Measurements from ENCODE around the gene OPCML.

The OPCML gene

DNA sequence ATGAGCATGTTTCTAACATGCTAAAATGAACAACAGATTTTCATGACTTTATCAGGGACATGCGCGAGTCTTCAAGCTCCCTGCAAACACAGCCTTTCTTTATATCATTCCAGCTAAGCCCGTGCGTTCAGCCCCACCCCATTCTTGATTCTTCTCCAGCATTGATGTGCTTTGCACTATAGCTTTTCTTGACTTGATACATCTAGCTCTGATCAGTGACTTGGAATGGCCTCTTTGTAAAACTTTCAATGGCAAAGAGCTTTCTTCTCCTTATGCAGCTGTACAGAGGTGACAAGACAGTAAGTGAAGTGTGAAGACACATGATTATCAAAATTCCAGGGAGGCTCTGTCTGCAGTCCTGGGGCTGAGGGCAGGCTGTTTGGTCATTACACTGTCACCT is 561.0 kb downstream of the OPCML start:
- DNase-seq, result no peak

GRCh38 chr11:132969892-132970291 is 562.4 kb downstream of the OPCML start:
- DNase-seq, result no peak

GRCh38 chr11:132962041-132962440 is 570.3 kb downstream of the OPCML start:
- no peak for DNase-seq

DNA sequence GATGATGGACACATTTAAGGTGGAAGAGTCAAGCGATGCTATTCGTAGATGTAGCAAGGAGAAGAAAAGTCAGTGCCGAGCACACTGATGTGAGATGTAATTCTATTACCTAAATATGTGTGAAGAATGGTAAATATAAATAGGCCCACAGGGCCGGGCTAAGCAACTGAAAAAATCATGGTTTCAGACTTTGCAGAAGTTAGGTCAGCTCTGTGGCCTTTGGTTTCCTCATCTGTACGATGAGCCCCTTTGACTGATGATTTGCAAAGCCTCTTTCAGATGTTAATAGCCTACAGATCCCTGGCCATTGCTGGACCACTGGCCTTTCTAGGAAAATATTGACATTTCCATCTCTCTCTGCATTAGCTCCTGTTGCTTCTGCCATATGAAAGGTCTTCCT is 570.8 kb downstream of the OPCML start:
- DNase-seq, result no peak

DNA sequence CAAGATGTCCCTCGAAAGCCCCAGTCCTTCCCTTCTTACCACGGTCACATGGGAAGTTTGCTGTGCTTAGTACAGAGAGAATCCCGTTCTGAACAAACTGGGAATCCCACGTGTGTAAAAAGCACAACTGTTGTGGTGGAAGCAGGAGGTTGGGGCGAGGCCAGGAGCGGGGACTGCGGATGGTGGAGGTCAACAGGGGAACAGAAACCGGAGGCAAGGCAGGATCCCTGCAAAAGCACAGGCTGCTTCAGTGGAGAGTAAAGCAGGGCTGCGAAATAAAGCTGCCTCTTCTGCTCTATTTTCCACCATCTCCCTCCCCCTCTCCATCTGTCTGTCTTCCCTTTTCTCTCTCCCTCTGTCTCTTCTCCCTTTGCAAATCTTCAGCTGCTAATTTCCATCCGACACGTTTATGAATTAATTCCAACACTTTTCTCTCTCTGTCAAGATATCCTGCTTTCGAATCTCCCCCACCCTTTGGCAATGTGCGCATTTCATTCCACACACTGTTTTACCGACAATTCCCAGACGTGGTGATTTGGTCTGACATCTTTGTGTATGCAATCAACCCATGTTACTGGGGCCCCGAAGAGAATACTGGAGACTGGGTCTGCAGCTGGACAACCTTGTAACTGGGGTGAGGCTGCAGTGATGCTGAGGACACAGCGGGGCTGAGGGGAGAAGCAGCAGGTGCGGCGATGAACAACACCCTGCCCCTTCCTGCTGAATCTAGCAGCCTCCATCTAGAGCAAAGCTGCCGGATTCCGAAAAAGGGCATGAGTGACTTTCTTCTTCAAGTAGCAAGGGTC is 571.8 kb downstream of the OPCML start:
- DNase-seq, result no peak

GRCh38 chr11:132959693-132960092 is 572.6 kb downstream of the OPCML start:
- no peak for DNase-seq

DNA sequence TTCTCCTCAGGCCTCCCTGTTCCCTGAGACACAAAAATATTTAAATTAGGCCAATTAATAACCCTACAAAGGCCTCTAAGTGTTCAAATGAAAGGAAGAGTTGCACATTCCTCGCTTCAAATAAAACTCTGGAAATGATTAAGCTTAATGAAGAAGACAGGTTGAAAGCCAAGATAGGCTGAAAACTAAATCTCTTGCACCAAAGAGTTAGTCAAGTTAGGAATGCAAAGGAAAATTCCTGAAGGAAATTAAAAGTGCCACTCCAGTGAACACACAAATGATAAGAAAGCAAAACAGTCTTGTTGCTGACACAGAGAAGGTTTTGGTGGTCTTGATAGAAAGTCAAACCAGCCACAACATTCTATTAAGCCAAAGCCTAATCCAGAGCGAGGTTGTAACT is 574.4 kb downstream of the OPCML start:
- no peak for DNase-seq

GRCh38 chr11:132948252-132948651 is 584.0 kb downstream of the OPCML start:
- DNase-seq, result no peak

DNA sequence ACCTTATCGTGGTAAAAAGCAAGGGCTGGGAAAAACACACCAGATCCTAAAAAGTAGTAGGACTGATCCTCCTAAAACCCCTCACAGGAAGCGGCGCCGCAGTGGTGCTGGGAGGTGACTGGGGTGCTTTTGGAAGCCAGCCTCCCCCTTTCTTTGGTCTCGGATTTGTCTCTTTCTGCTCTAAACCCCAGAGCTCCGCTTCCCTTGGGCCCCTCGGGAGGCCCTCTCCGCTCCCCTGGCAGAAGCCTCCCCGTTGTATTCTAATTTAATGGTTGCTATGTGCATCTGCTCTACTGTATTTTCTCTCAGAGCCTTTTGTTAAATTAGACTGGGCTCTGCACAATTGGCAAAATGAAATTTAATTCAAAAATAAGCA is 587.7 kb downstream of the OPCML start:
- no peak for DNase-seq

DNA sequence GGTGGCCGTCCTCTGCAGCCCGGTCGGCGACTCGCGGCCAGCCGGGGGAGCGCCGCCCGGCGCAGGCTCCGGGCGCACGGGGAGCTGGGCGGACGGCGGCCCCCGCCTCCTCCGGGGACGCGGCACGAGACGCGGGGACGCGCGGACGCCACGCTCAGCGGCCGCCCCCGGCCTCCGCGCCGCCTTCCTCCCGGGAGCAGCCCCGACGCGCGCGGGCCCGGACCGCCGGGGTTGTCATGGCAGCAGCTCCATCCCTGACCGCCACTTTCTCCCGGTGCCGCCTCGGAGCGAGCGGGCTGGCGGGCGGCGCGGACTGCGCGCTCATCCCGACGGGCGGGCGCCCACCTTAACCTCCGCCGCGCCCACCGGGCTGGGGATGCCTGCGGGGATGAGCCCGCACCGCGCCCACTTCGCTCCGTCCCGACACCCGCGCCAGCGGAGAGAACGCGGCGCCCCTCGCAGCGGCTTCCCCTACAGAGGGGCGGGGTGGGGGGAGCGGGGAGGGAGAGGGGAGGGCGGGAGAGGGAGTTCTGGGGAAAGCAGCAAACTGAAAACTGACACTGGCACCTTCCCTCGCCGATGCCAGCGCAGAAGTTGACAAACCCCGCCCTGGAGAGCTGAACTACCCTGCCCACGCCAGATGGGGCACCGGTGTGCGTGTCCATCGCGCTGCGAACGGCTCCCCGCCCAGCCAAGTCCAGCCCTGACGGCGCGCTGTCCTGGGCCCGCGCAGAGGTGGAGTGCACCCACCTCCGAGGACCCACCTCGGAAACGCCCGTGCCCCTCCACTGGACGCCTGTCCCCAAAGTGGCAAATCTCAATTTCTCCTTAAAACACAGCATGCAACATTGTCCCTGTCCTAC is 588.4 kb downstream of the OPCML start:
- no peak for DNase-seq

DNA sequence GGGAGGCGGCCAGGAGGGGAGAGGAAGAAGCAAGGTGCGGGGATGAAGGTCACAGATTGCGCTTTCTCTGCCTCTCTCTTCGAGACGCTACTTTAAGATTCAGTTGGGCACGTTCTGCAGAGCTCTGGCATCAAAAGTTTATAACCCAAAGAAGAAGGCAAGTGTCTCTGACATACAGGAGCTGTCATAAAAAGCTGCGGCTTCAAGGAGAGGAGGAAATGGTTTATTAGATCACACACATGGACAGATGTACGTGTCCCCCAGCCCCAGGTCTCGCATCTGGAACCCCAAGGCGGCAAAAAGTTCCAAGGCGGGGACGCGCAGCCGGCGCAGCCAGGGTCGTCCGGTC is 589.0 kb downstream of the OPCML start:
- no peak for DNase-seq

DNA sequence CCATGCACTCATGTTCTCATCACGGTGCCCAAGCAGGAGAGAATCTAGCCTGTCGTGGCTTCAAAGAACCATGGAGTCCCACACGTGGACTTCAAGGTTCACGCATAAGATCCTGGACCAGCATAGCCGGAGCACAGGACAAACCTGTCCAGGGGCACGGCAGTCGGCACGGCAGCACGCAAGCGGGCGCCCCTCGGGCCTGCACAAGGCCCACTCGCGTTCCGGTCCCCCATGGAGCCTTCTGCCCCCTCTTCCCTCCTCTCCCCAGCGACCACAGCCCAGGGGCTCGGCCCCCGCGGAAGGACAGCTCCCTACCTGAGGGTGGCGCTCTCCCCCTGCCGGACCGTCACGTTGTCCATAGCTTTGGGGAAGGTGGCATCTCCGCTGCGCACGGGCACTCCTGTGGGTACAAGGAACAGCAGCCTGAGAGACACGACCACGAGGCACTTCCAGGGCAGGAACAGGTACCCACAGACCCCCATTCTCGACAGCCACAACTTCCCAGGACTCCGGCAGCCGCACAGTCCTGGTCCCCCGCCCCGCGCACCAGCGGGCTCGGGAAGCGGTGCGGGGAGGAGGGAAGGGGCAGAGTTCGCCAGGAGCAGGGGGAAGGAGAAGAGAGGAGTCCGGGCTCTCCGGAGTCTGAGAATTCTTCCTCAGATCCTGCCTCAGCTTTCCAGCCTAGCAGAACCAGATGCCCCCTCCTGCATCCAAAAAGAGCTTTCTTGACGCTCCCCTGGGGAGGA is 589.5 kb downstream of the OPCML start:
- DNase-seq, result no peak

GRCh38 chr11:132941761-132942160 is 590.5 kb downstream of the OPCML start:
- no peak for DNase-seq

DNA sequence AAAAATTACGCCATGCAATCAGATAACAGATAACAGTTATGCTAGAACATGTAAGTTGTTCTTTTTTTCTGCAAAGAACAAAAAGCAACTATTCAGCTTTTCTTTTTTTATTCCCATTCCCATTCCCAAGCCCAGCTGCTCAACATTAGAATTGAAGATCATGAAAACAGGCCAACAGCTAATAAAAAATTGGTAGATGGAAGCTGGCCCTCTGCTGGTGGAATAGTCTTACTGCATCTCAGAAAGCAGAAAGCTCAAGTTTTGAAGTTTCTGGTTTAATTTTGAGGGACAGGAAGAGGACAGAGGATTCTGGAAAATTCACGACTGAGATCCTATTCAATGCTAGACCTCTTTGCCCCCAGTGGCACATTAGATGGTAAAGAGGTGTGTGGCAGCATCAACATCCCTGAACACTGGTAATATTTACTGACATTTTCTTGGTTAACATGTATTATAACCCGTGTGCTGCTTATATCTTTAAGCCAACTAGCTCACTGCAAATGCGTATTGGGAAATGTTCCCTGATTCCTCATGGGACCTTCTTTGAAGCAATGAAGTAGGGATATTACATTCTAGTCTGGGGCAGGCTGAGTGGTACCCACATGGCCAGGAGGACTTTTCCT is 591.2 kb downstream of the OPCML start:
- no peak for DNase-seq

DNA sequence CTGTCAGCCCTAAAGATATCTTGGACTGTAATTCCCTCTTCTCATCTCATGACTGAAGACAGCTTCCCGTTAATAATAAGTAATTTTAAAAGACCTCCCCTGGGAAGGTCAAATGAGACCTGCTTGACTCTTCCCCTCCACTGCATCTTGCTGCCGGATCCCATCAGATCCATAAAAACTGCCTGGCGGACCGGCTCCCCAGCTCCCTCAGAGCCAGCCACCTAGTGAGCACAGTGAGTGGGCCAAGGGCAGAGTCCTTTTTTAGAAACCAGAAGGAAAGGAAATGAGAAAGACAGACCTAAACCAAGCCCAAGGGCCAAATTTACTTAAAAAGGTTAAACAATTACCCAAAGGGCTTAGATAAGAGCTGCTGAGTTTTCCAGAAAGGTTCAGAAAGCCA is 595.3 kb downstream of the OPCML start:
- no peak for DNase-seq

DNA sequence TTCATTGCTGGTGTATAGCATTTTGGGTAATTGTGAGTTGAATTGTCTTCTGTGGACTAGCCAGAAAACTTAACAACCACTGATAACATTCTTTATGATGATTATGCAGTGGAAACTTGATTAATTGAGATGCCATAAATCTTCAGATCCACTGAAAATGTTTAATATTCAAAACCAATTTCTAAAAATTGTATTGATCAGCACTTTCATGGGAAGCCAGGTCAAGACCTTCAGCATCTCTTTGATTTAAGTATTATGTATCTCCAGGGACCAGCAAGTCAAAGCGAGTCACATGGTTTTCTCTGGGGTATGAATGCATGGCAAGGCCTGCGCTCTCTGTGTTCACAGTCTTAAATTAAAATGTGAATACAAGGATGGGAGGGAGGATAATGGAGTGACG is 596.9 kb downstream of the OPCML start:
- no peak for DNase-seq

- DNase-seq, result no peak
Measured at GRCh38 chr11:132933703-132934102, 598.6 kb downstream of the OPCML start.

DNA sequence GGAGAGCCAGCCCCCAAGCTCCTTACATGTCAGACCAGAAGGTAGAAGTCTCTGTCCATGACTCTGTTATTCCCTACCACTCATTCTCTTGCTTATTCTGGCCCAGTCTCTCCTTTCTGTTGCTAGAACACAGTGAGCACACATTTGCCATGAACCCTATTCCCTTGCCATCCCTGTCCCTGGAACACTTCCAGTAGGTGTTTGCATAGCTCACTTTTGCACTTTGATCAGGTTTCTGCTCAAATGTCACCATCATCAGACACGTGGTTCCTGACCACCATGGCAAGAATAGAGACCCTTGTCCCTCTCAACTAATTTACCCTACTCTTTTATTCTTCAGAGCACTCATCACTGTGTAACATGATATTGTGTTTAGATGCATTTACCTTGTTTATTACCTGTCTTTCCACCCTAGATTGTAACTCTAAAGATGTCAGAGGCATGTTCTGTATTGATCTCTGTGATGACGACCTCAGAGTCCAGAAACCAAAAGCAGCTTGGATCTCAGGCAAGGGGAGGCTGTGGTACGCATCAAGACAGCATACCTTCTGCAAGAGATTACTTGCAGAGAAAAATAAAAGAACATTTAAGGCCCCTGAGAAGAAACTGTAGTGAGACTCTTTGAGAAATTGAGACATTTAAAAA is 606.4 kb downstream of the OPCML start:
- DNase-seq, result no peak

DNA sequence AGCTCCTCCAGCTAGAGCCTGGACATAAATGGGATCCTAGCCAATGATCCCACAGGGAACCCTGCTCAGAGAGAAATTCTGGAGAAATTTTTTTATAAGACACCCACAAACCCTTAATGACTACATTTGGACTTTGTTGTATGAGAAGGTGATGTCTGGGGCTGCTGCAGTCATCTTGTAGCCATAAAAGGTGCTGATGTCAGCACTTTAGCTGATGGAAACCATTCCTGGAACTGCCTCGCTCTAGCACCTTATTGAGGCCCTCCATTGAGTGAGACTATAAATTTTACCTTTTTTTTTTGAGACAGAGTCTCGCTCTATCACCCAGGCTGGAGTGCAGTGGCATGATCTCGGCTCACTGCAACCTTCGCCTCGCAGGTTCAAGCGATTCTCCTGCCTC is 610.7 kb downstream of the OPCML start:
- no peak for DNase-seq

DNA sequence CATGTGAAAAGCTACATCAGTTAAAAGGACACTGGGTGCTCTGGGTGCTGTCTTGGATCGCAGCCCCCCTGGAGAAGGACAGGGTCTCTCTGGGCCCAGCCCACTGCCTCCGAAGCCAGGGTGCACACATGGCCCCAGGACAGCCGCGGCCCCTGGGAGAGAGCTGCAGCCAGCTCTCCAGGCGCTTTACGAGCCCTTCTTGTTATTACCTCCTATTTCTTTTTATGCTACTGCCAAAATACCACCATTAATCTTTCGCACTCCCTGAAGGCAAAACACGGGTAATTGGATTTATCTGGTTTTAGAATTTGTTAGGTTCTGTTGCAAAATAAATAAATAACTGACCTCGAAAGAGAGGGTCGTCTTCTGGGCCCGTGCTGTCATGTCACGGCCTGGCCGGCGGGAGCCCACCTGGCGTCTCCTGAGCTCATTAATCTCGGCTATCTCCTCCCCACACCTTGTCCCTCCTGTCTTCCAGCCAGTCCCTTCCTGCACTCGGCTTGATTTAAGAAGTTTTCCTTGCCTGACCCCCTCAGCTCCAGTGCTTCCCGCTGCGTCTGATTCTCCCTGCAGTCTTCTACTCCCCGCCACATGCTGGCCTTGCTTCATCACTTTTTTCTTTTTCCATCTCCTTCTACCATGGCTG is 611.7 kb downstream of the OPCML start:
- no peak for DNase-seq

- DNase-seq, result no peak
Measured at GRCh38 chr11:132914600-132914999, 617.7 kb downstream of the OPCML start.

GRCh38 chr11:132913886-132914285 is 618.4 kb downstream of the OPCML start:
- no peak for DNase-seq

Data from central memory CD4-positive, alpha-beta T cell (primary cell).